Measurements from ENCODE around the gene ST6GALNAC5. TPM values are rescaled to one million over a fixed set of nuclear protein-coding genes. Genes with fewer than 3 reads are reported as not detected.

Gene ST6GALNAC5
- total and polyA plus RNA-seq, 2 experiments from 2014 or later, result 4.1 to 19.2 TPM

- DNase-seq (ENCODE audit: low spot score), result no peak
- H3K4me3 ChIP-seq, result no peak overlapping the region
- Mint-ChIP-seq H3K9me3 (no peaks in the 10 kb centered on the region; the same call in 2 of the 3 replicates), H3K4me1 (no peaks in the 10 kb centered on the region), H3K36me3 (ENCODE audit: low read depth) (no peaks in the 10 kb centered on the region), H3K27ac (no peak overlapping the region), H3K27me3 (ENCODE audit: insufficient read depth, low read depth, poor library complexity) (peaks cover 3% of the 10 kb centered on the region), H3K4me3 (no peak overlapping the region)
- H3K79me2 ChIP-seq (replicated peaks; ENCODE audit: insufficient read depth), result no peaks in the 10 kb centered on the region
- no peaks in the 10 kb centered on the region for H4K20me1 ChIP-seq (replicated peaks; ENCODE audit: insufficient read depth)
- H3K36me3 ChIP-seq (ENCODE audit: insufficient read depth), result no peaks in the 10 kb centered on the region
- TF ChIP-seq ZNF462 (CRISPR knock-in tag; IDR thresholded peaks at IDR 0.05), result no peak
- no peak for TF ChIP-seq CTCF (conservative IDR thresholded peaks at IDR 0.05; ENCODE audit: low read depth in 2 of 2)
- no peak for TF ChIP-seq NANOG (IDR thresholded peaks at IDR 0.05; ENCODE audit: borderline replicate concordance)
- no peak for TF ChIP-seq EZH2phosphoT487 (IDR thresholded peaks at IDR 0.05; ENCODE audit: unreplicated experiment)
- no peak for TF ChIP-seq ZNF114 (CRISPR knock-in tag; IDR thresholded peaks at IDR 0.05)
- no peak for TF ChIP-seq ETS1 (IDR thresholded peaks at IDR 0.05)
- no peak for TF ChIP-seq REST (IDR thresholded peaks at IDR 0.05; ENCODE audit: unreplicated experiment)
- no peak for TF ChIP-seq STAT1 (IDR thresholded peaks at IDR 0.05; ENCODE audit: unreplicated experiment)
- no peak for TF ChIP-seq ZNF331 (CRISPR knock-in tag; IDR thresholded peaks at IDR 0.05; ENCODE audit: low read depth)
- TF ChIP-seq EZH2 (IDR thresholded peaks at IDR 0.05; ENCODE audit: low read depth, unreplicated experiment), result no peak
- TF ChIP-seq JUNB (IDR thresholded peaks at IDR 0.05; ENCODE audit: unreplicated experiment), result no peak
- no peak for TF ChIP-seq POLR2AphosphoS5 (IDR thresholded peaks at IDR 0.05; ENCODE audit: low read depth)
- no peak for TF ChIP-seq CREB1 (CRISPR knock-in tag; IDR thresholded peaks at IDR 0.05; ENCODE audit: low read depth)
- H3K4me1 ChIP-seq (ENCODE audit: insufficient read depth), result no peaks in the 10 kb centered on the region
- no peak for ATAC-seq
- no peak overlapping the region for H3K27ac ChIP-seq (ENCODE audit: low read depth)
- no peaks in the 10 kb centered on the region for H3K27me3 ChIP-seq (ENCODE audit: insufficient read depth)
- no peak overlapping the region for H3K4me2 ChIP-seq
- H3F3A ChIP-seq (replicated peaks; ENCODE audit: low read depth), result no peaks in the 10 kb centered on the region
- H2AFZ ChIP-seq, result no peak overlapping the region
- H3K9me2 ChIP-seq (ENCODE audit: insufficient read depth), result peaks cover 3% of the 10 kb centered on the region; the same call in 1 of the 2 replicates
These were observed 34.1 kb upstream of the ST6GALNAC5 start for GRCh38 chr1:76833151-76833550.
